HepG2 (cell line): ENCODE measurements around the gene PIP5K1C. TPM values are rescaled to one million over a fixed set of nuclear protein-coding genes. Genes with fewer than 3 reads are reported as not detected.

Experiments
- CENPT ChIP-seq: sonication (generic); formaldehyde crosslinking; IDR thresholded peaks from 2 replicates; pipeline ENCODE4 v1.8.0; 2022; ENCODE audit warnings: low read depth, mild to moderate bottlenecking, moderate library complexity, missing genetic modification reagents
- FLYWCH1 ChIP-seq: sonication (generic); formaldehyde crosslinking; IDR thresholded peaks from 2 replicates; pipeline ENCODE4 v1.8.1; 2023; ENCODE audit warnings: mild to moderate bottlenecking, missing genetic modification reagents
- GABPB1 ChIP-seq: IDR thresholded peaks from 2 replicates; pipeline ENCODE4 v1.6.1; 2016; ENCODE audit warnings: mild to moderate bottlenecking, missing genetic modification reagents, moderate library complexity, missing compliant biosample characterization
- HDAC2 ChIP-seq: sonication (generic); formaldehyde crosslinking; IDR thresholded peaks from 2 replicates; pipeline ENCODE4 v1.4.0; 2020; ENCODE audit warnings: missing genetic modification reagents
- HNF4A ChIP-seq: sonication (generic); formaldehyde crosslinking; IDR thresholded peaks from 2 replicates; pipeline ENCODE4 v1.4.0; 2020; ENCODE audit warnings: missing genetic modification reagents
- NR2F1 ChIP-seq, 2 experiments: fragments of 450-650 bp in 1 of 2; formaldehyde crosslinking in 1 of 2; IDR thresholded peaks; 2 replicates each; pipeline versions ENCODE4 v1.5.0 to v1.6.1; 2016 to 2020; ENCODE audit warnings: mild to moderate bottlenecking in 1 of 2, missing compliant biosample characterization in 1 of 2, missing genetic modification reagents in 1 of 2, moderate library complexity in 1 of 2
- RARA ChIP-seq: IDR thresholded peaks from 2 replicates; pipeline ENCODE4 v1.6.1; 2016; ENCODE audit warnings: missing genetic modification reagents, missing compliant biosample characterization
- RBM39 ChIP-seq: fragments of 200-400 bp; formaldehyde crosslinking; IDR thresholded peaks from one replicate; pipeline ENCODE4 v1.6.1; 2018; ENCODE audit warnings: antibody characterized with exemption, mild to moderate bottlenecking, low read depth, low read length; ENCODE audit not compliant: poor library complexity, severe bottlenecking
- THAP11 ChIP-seq: IDR thresholded peaks from 2 replicates; pipeline ENCODE4 v1.6.1; 2016; ENCODE audit warnings: missing biosample characterization, missing genetic modification reagents
- ZBTB38 ChIP-seq: sonication (generic); formaldehyde crosslinking; IDR thresholded peaks from 2 replicates; pipeline ENCODE4 v1.5.1; 2020; ENCODE audit warnings: mild to moderate bottlenecking, missing genetic modification reagents
- ZFP62 ChIP-seq: sonication (generic); formaldehyde crosslinking; IDR thresholded peaks from 2 replicates; pipeline ENCODE4 v1.4.0; 2020; ENCODE audit warnings: missing genetic modification reagents
- ZNF367 ChIP-seq: sonication (generic); formaldehyde crosslinking; IDR thresholded peaks from 2 replicates; pipeline ENCODE4 v1.4.0; 2020; ENCODE audit warnings: missing genetic modification reagents, borderline replicate concordance
- ZNF782 ChIP-seq: sonication (generic); formaldehyde crosslinking; IDR thresholded peaks from 2 replicates; pipeline ENCODE4 v1.4.0; 2020; ENCODE audit warnings: missing genetic modification reagents, mild to moderate bottlenecking, borderline replicate concordance
- polyA plus RNA-seq, 8 experiments: library from polyadenylated mRNA; depleted of rRNA in 3 of 8; stranded (reverse) in 7 of 8; unstranded in 1 of 8; fragments of >200 nt; fragmentation: Illumina TruSeq in 4 of 8; extraction: Trizol in 4 of 8; gene quantifications; 2 replicates each; pipeline versions ENCODE4 v1.2.1 to v1.2.3, GENCODE V29; 2011 to 2016; ENCODE audit warnings: low read depth in 4 of 8, missing spikeins in 1 of 8, mixed read lengths in 1 of 8; ENCODE audit not compliant: insufficient read depth in 1 of 8
- total RNA-seq, 5 experiments: library from RNA; depleted of rRNA; stranded (reverse); fragments of >200 nt; fragmentation: Illumina TruSeq; extraction: Trizol; gene quantifications; 2 replicates each; pipeline ENCODE4 v1.2.3, GENCODE V29; 2016; ENCODE audit warnings: low read depth in 1 of 5
- TF ChIP-seq, protein P1 (sequence below): sonication (generic); formaldehyde crosslinking; IDR thresholded peaks from 2 replicates; pipeline ENCODE4 v1.4.0; 2020; ENCODE audit warnings: missing genetic modification reagents
- TF ChIP-seq, protein P2 (sequence below): sonication (generic); formaldehyde crosslinking; IDR thresholded peaks from 2 replicates; pipeline ENCODE4 v1.5.1; 2020; ENCODE audit warnings: missing genetic modification reagents, mild to moderate bottlenecking, borderline replicate concordance
- TF ChIP-seq, protein P3 (sequence below): sonication (generic); formaldehyde crosslinking; IDR thresholded peaks from 2 replicates; pipeline ENCODE4 v1.5.1; 2020; ENCODE audit warnings: mild to moderate bottlenecking, missing genetic modification reagents, moderate library complexity
- TF ChIP-seq, protein P4 (sequence below): sonication (generic); formaldehyde crosslinking; IDR thresholded peaks from 2 replicates; pipeline ENCODE4 v1.8.1; 2023; ENCODE audit warnings: mild to moderate bottlenecking, inconsistent platforms, moderate library complexity, missing genetic modification reagents, borderline replicate concordance
- TF ChIP-seq, protein P5 (sequence below): sonication (generic); formaldehyde crosslinking; IDR thresholded peaks from 2 replicates; pipeline ENCODE4 v1.5.0; 2020; ENCODE audit warnings: missing genetic modification reagents

The PIP5K1C gene
- total and polyA plus RNA-seq, 2 of the 13 experiments (the other 11 are each of a cell fraction or from before 2014, with no cell fraction given) = 3.6 to 4.3 TPM

DNA sequence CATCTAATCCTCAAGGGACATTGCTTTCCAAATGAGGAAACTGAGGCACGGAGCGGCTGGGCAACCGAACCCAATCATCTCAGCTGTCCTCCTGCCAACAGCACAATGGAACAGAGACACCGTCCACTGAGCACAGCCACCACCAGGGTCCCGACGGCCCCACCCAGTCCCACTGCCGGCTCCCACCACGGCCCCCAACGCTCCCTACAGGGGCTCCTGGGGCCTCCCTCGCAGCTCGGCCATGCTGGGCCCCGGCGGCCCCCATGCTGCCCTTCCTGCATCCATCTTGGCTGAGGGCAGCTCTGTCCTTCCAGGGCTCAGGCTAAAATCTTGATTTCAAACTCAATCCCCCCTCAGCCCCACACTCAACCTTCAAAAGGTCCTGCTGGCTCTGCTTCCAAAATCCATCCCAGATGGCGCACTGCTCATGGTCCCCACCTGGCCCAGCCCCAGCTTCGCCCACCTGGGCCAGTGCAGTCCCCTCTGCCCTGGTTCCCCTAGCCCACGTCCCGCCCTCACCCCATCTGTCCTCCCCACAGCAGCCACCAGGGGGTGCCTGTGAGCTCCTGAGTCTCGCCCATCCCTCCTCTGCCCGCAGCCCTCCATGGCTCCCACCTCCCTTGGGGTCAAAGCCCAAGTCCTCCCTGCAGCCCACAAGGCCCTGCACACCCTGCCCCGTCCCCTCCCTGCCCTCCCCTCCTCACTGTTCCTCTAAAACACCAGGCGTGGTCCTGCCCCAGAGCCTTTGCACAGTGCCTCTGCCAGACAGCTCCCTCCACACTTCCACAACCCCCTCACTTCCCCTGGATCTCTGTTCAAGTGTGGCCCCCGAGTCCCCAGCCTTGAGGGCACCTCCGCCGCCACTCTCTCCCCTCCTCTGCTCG is 7.9 kb downstream of the PIP5K1C start (continued):
- TF ChIP-seq, protein P1, sequence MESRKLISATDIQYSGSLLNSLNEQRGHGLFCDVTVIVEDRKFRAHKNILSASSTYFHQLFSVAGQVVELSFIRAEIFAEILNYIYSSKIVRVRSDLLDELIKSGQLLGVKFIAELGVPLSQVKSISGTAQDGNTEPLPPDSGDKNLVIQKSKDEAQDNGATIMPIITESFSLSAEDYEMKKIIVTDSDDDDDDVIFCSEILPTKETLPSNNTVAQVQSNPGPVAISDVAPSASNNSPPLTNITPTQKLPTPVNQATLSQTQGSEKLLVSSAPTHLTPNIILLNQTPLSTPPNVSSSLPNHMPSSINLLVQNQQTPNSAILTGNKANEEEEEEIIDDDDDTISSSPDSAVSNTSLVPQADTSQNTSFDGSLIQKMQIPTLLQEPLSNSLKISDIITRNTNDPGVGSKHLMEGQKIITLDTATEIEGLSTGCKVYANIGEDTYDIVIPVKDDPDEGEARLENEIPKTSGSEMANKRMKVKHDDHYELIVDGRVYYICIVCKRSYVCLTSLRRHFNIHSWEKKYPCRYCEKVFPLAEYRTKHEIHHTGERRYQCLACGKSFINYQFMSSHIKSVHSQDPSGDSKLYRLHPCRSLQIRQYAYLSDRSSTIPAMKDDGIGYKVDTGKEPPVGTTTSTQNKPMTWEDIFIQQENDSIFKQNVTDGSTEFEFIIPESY = 0 out of 2 replicates have a peak, but pooled peaks have one; percentile 35
- TF ChIP-seq, protein P2, sequence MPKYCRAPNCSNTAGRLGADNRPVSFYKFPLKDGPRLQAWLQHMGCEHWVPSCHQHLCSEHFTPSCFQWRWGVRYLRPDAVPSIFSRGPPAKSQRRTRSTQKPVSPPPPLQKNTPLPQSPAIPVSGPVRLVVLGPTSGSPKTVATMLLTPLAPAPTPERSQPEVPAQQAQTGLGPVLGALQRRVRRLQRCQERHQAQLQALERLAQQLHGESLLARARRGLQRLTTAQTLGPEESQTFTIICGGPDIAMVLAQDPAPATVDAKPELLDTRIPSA = no peak
- no peak for TF ChIP-seq ZFP62 (CRISPR knock-in tag)
- TF ChIP-seq, protein P3, sequence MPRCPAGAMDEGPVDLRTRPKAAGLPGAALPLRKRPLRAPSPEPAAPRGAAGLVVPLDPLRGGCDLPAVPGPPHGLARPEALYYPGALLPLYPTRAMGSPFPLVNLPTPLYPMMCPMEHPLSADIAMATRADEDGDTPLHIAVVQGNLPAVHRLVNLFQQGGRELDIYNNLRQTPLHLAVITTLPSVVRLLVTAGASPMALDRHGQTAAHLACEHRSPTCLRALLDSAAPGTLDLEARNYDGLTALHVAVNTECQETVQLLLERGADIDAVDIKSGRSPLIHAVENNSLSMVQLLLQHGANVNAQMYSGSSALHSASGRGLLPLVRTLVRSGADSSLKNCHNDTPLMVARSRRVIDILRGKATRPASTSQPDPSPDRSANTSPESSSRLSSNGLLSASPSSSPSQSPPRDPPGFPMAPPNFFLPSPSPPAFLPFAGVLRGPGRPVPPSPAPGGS (CRISPR knock-in tag) = no peak
- TF ChIP-seq HNF4A (CRISPR knock-in tag) = peak; percentile 34; the same call in 1 of the 2 replicates
- no peak for TF ChIP-seq FLYWCH1 (CRISPR knock-in tag)
- no peak for TF ChIP-seq ZNF367 (CRISPR knock-in tag)
- no peak for TF ChIP-seq NR2F1 (CRISPR knock-in tag; IDR thresholded peaks at IDR 0.05)
- TF ChIP-seq, protein P4, sequence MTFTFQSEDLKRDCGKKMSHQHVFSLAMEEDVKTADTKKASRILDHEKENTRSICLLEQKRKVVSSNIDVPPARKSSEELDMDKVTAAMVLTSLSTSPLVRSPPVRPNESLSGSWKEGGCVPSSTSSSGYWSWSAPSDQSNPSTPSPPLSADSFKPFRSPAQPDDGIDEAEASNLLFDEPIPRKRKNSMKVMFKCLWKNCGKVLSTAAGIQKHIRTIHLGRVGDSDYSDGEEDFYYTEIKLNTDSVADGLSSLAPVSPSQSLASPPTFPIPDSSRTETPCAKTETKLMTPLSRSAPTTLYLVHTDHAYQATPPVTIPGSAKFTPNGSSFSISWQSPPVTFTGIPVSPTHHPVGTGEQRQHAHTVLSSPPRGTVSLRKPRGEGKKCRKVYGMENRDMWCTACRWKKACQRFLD (CRISPR knock-in tag) = no peak
- no peak for TF ChIP-seq HDAC2 (CRISPR knock-in tag)
- TF ChIP-seq THAP11 (CRISPR knock-in tag) = no peak
- TF ChIP-seq, protein P5, sequence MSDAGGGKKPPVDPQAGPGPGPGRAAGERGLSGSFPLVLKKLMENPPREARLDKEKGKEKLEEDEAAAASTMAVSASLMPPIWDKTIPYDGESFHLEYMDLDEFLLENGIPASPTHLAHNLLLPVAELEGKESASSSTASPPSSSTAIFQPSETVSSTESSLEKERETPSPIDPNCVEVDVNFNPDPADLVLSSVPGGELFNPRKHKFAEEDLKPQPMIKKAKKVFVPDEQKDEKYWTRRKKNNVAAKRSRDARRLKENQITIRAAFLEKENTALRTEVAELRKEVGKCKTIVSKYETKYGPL (CRISPR knock-in tag) = no peak
- no peak for TF ChIP-seq ZNF782 (CRISPR knock-in tag)
- TF ChIP-seq RBM39 = no peak
- no peak for TF ChIP-seq GABPB1 (CRISPR knock-in tag)
- TF ChIP-seq CENPT (CRISPR knock-in tag) = no peak
- TF ChIP-seq RARA (CRISPR knock-in tag) = no peak
- TF ChIP-seq ZBTB38 = no peak
